ENCODE results near the gene POLR3A.

DNA sequence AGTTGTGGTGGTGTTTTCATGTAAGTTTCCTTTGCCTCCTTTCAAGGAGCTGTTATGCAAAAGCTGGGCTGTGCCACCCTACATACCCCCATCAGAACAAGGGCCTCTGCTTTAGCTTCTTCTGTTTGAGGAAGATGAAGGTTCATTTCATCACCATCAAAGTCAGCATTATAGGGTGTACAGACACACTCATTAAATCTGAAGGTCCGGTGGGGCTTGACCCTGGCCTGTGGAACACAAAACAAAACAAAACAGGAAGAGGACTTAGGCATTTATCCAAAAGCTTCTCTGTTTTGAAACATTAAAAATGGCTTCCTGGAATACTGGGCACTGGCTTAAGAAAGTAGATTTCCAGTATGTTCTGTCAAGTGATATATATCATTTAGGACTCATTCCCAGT lies 15.8 kb downstream of the POLR3A start:
- TF ChIP-seq, protein P1, sequence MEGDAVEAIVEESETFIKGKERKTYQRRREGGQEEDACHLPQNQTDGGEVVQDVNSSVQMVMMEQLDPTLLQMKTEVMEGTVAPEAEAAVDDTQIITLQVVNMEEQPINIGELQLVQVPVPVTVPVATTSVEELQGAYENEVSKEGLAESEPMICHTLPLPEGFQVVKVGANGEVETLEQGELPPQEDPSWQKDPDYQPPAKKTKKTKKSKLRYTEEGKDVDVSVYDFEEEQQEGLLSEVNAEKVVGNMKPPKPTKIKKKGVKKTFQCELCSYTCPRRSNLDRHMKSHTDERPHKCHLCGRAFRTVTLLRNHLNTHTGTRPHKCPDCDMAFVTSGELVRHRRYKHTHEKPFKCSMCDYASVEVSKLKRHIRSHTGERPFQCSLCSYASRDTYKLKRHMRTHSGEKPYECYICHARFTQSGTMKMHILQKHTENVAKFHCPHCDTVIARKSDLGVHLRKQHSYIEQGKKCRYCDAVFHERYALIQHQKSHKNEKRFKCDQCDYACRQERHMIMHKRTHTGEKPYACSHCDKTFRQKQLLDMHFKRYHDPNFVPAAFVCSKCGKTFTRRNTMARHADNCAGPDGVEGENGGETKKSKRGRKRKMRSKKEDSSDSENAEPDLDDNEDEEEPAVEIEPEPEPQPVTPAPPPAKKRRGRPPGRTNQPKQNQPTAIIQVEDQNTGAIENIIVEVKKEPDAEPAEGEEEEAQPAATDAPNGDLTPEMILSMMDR (IDR thresholded peaks at IDR 0.05; ENCODE audit: poor library complexity), result no peak
- TF ChIP-seq EZH2 (IDR thresholded peaks at IDR 0.05; ENCODE audit: borderline replicate concordance) (no peak), EZH2phosphoT487 (IDR thresholded peaks at IDR 0.05; ENCODE audit: low read depth, severe bottlenecking, unreplicated experiment) (no peak)

Measured in hepatocyte (in vitro differentiated cells).